Neural cell (in vitro differentiated cells): ENCODE data around the gene MICA. TPM values are rescaled to one million over a fixed set of nuclear protein-coding genes. Genes with fewer than 3 reads are reported as not detected.

Source experiments
- H2AFZ ChIP-seq: fragments of 200-600, 300-800 bp; sonication (generic), shearing (Covaris generic); 2 replicates; pipeline ENCODE4 v1.6.0; 2014; ENCODE audit warnings: low read depth, mild to moderate bottlenecking, antibody characterized with exemption, low read length, moderate library complexity
- H3F3A ChIP-seq: fragments of 200-600 bp; shearing (Covaris generic); 2 replicates; pipeline ENCODE4 v1.6.1; 2016; ENCODE audit warnings: mild to moderate bottlenecking, moderate library complexity, mixed read lengths, antibody characterized with exemption, low read length; ENCODE audit not compliant: insufficient read depth, poor library complexity, severe bottlenecking
- H3K27ac ChIP-seq: fragments of 200-600, 300-800 bp; sonication (generic), shearing (Covaris generic); 2 replicates; pipeline ENCODE4 v1.5.1; 2014; ENCODE audit warnings: mild to moderate bottlenecking, low read length, moderate library complexity
- H3K27me3 ChIP-seq: fragments of 300-800, 200-600 bp; sonication (generic), shearing (Covaris generic); 2 replicates; pipeline ENCODE4 v1.6.0; 2014; ENCODE audit warnings: mild to moderate bottlenecking, low read depth, low read length, moderate library complexity; ENCODE audit not compliant: insufficient read depth
- H3K36me3 ChIP-seq: fragments of 300-800, 200-600 bp; sonication (generic), shearing (Covaris generic); 2 replicates; pipeline ENCODE4 v1.5.1; 2014; ENCODE audit warnings: mild to moderate bottlenecking, antibody characterized with exemption, low read length, moderate library complexity; ENCODE audit not compliant: insufficient read depth
- H3K4me2 ChIP-seq: fragments of 300-800, 200-600 bp; sonication (generic), shearing (Covaris generic); 2 replicates; pipeline ENCODE4 v1.6.0; 2014; ENCODE audit warnings: mild to moderate bottlenecking, low read length
- H3K4me3 ChIP-seq: fragments of 300-800, 200-600 bp; sonication (generic), shearing (Covaris generic); 2 replicates; pipeline ENCODE4 v1.5.1; 2014; ENCODE audit warnings: mild to moderate bottlenecking, low read length, moderate library complexity
- H3K79me2 ChIP-seq: fragments of 200-600 bp; shearing (Covaris generic); replicated peaks from 2 replicates; pipeline ENCODE4 v1.6.0; 2014; ENCODE audit warnings: mild to moderate bottlenecking, low read length, moderate library complexity; ENCODE audit not compliant: insufficient read depth
- H3K9ac ChIP-seq: fragments of 300-800, 200-600 bp; sonication (generic), shearing (Covaris generic); 2 replicates; pipeline ENCODE4 v1.6.1; 2016; ENCODE audit warnings: mild to moderate bottlenecking, low read length, mixed read lengths
- H3K9me2 ChIP-seq: fragments of 200-600 bp; shearing (Covaris generic); 2 replicates; pipeline ENCODE4 v1.6.1; 2016; ENCODE audit warnings: mild to moderate bottlenecking, low read length, mixed read lengths; ENCODE audit not compliant: insufficient read depth
- H3K9me3 ChIP-seq: fragments of 200-600, 300-800 bp; sonication (generic), shearing (Covaris generic); 2 replicates; pipeline ENCODE4 v1.6.1; 2016; ENCODE audit warnings: mild to moderate bottlenecking, mixed run types, low read length, moderate library complexity, mixed read lengths
- H4K20me1 ChIP-seq: fragments of 200-600 bp; shearing (Covaris generic); 2 replicates; pipeline ENCODE4 v1.6.1; 2016; ENCODE audit warnings: mild to moderate bottlenecking, mixed run types; ENCODE audit not compliant: insufficient read depth
- CTCF ChIP-seq: fragments of 450-650 bp; IDR thresholded peaks from 2 replicates; pipeline ENCODE4 v1.5.1; 2014; ENCODE audit warnings: antibody characterized with exemption, mild to moderate bottlenecking, moderate library complexity; ENCODE audit not compliant: poor library complexity, severe bottlenecking
- EP300 ChIP-seq: fragments of 450-650 bp; conservative IDR thresholded peaks from 2 replicates; pipeline ENCODE4 v1.6.1; 2014; ENCODE audit warnings: antibody characterized with exemption, mild to moderate bottlenecking, moderate library complexity; ENCODE audit not compliant: poor library complexity, severe bottlenecking
- POLR2AphosphoS5 ChIP-seq: IDR thresholded peaks from 2 replicates; pipeline ENCODE4 v1.6.1; 2012
- RAD21 ChIP-seq: fragments of 450-650 bp; conservative IDR thresholded peaks from 2 replicates; pipeline ENCODE4 v1.6.1; 2014; ENCODE audit warnings: antibody characterized with exemption, mild to moderate bottlenecking, moderate library complexity
- REST ChIP-seq: IDR thresholded peaks from 2 replicates; pipeline ENCODE4 v1.6.1; 2012; ENCODE audit warnings: borderline replicate concordance
- SMC3 ChIP-seq: fragments of 450-650 bp; conservative IDR thresholded peaks from 2 replicates; pipeline ENCODE4 v1.6.1; 2014; ENCODE audit warnings: antibody characterized with exemption, mild to moderate bottlenecking, moderate library complexity; ENCODE audit not compliant: poor library complexity
- TAF1 ChIP-seq: IDR thresholded peaks from 2 replicates; pipeline ENCODE4 v1.6.1; 2012; ENCODE audit warnings: low read depth
- polyA minus RNA-seq: library from RNA; depleted of rRNA, polyadenylated mRNA; stranded (reverse); fragments of >200 nt; gene quantifications from 2 replicates; pipeline ENCODE4 v1.2.3, GENCODE V29; 2014
- polyA plus RNA-seq: library from polyadenylated mRNA; depleted of rRNA; stranded (reverse); fragments of >200 nt; gene quantifications from 2 replicates; pipeline ENCODE4 v1.2.3, GENCODE V29; 2014

The MICA gene
- 0.32 and 0.87 TPM in 2 replicates for polyA plus RNA-seq
- 0.58 TPM in 1 of 2 replicates, not detected in the other for polyA minus RNA-seq

- TF ChIP-seq RAD21 (no peak), CTCF (no peak), SMC3 (no peak), REST (no peak), POLR2AphosphoS5 (no peak), TAF1 (no peak)
- no peaks in the 10 kb centered on the region for H4K20me1 ChIP-seq
- no peaks in the 10 kb centered on the region for H3K79me2 ChIP-seq
- H3K36me3 ChIP-seq: no peaks in the 10 kb centered on the region
- no peak within 1 kb of the TSS for H2AFZ ChIP-seq
- no peak within 1 kb of the TSS for H3K27ac ChIP-seq
- H3K9ac ChIP-seq: no peak within 1 kb of the TSS
- H3K4me3 ChIP-seq: peak within 1 kb of the TSS; percentile 76
- H3K27me3 ChIP-seq: peaks cover 45% of the 10 kb centered on the region
- no peaks in the 10 kb centered on the region for H3F3A ChIP-seq
- peak within 1 kb of the TSS; percentile 68 for H3K4me2 ChIP-seq
- no peaks in the 10 kb centered on the region for H3K9me2 ChIP-seq
- H3K9me3 ChIP-seq: no peaks in the 10 kb centered on the region
Observed at GRCh38 chr6:31403283-31404060, at the start of gene MICA. Gene MICA, plus strand, starts transcription at chr6:31403595. Its CDS starts 38 bp downstream, at chr6:31403633.

GRCh38 chr6:31354158-31354863 lies 49.1 kb upstream of the MICA start:
- Histone ChIP-seq H3K27me3 (peaks cover 27% of the 10 kb centered on the region), H3K79me2 (no peaks in the 10 kb centered on the region), H4K20me1 (no peaks in the 10 kb centered on the region), H3K36me3 (no peaks in the 10 kb centered on the region), H3K4me3 (no peak overlapping the region), H3K27ac (no peak overlapping the region), H3K4me2 (no peak overlapping the region), H3F3A (no peaks in the 10 kb centered on the region), H3K9me3 (no peaks in the 10 kb centered on the region), H2AFZ (no peak overlapping the region), H3K9ac (no peak overlapping the region), H3K9me2 (no peaks in the 10 kb centered on the region)
- TF ChIP-seq REST: no peak
- TF ChIP-seq TAF1: no peak
- TF ChIP-seq CTCF: no peak
- TF ChIP-seq EP300: no peak
